ENCODE measurements around the gene CAPZA1.
A peak's percentile ranks its signal among the peaks of the same experiment; 100 is the strongest.

The CAPZA1 gene

DNA sequence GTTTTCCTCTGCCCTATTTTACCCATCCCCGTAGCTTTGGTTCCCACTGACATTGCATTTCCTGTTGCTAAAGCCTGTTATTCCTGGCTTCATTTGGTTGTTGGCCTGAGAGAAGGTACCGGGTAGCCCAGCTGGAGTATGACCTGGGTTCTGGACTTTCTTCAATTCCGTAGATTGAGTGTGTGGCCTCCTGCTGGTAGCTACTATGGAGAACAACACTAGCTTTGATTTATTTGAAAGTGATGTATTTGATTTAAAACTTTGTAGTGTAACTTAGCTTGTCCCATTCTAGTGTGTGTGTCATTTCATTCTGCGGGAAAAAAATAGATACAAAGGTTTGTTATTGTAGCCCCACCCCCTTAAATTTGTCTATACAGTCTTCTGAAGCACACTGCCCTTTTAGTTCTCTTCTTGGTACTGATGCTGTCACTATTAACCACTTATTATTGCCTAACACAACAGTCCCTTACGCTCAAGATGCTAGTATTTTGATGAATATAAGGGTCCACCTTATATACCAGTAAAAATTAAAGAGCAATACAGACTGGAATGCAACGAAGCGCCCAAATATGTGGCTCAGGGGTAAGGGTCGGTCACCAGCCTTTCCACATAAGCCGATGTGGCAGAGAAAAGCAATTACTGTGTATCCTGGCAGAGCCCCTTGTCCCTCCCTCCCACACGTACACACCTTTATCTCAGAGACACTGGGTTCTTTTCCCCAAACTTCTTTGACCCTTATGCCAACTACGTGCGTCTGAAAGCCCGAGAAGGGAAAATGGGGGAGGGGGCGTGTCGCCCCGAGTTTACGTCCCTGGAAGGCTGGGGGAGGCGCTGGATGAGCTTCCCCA lies 54.2 kb downstream of the CAPZA1 start (continued):
- TF ChIP-seq, protein P1, sequence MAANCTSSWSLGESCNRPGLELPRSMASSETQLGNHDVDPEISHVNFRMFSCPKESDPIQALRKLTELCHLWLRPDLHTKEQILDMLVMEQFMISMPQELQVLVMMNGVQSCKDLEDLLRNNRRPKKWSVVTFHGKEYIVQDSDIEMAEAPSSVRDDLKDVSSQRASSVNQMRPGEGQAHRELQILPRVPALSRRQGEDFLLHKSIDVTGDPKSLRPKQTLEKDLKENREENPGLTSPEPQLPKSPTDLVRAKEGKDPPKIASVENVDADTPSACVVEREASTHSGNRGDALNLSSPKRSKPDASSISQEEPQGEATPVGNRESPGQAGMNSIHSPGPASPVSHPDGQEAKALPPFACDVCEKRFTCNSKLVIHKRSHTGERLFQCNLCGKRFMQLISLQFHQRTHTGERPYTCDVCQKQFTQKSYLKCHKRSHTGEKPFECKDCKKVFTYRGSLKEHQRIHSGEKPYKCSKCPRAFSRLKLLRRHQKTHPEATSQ (tag by site-specific recombination; IDR thresholded peaks at IDR 0.05): no peak

DNA sequence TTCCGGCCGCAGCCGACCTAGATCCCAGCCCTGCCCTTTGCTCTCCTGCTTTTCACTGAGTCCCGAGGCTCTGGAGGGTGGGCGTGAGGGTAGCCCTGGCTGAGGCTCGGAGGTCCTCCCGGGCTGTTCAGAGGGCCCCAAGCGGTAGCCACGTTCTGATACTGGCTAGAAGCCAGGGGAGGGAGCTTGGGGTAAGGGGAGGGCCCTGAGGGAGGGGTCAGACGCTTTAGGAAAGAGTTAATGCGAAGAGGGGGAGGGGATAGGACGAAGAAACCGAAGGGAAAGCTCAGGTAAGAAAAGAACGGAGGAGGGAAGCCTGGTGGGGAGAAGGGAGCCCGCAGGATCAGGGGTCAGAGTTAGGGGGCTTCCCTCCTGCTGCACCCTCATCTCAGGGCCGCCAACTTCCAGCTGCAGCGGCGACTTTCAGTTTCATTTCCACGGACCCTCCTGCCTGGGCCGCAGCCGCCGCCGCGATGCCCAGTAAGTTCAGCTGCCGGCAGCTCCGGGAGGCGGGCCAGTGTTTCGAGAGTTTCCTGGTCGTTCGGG lies 54.9 kb downstream of the CAPZA1 start, which contains the start of gene MOV10:
MOV10 (plus strand) TSS at position 220 of the 546 bp plus-strand sequence; CDS start at position 474, 254 bp downstream.
- Histone ChIP-seq H3K4me1 (ENCODE audit: control insufficient read depth, insufficient read depth, low read length) (peaks cover 5% of the 10 kb centered on the region; the same call in 1 of the 2 replicates), H3K9me3 (ENCODE audit: control insufficient read depth, insufficient read depth, low read depth, low read length) (no peaks in the 10 kb centered on the region), H3K36me3 (ENCODE audit: control insufficient read depth in 2 of 2, insufficient read depth in 1 of 2, low read length in 2 of 2) (peaks cover 0 to 47% of the 10 kb centered on the region in 2 experiments; a peak in 1 of 3 replicates), H3K27ac (ENCODE audit: extremely low read depth, low read depth, low read length) (peak within 1 kb of the TSS; percentile 85), H3K4me3 (ENCODE audit: low read depth, low read length) (peak within 1 kb of the TSS; percentile 80)
- ChIA-PET POLR2A (interaction anchor here (0.5 to 6.0 kb wide), 21 partner anchors 10 to 1834 kb away, joined by 3 to 91 read pairs (median 5); partner anchors contain the start of genes CAPZA1, CTTNBP2NL, PPM1J and RHOC), CTCF (interaction anchor here (0.6 to 2.6 kb wide), 12 partner anchors 11 to 173 kb away, joined by 3 to 12 read pairs (median 5); no protein-coding TSS in a partner anchor)
- TF ChIP-seq ZNF571 (tag by site-specific recombination; IDR thresholded peaks at IDR 0.05) (no peak), KLF8 (tag by site-specific recombination; IDR thresholded peaks at IDR 0.05) (peak; percentile 89), ZNF660 (tag by site-specific recombination; IDR thresholded peaks at IDR 0.05) (no peak), ZNF174 (tag by site-specific recombination; IDR thresholded peaks at IDR 0.05) (no peak), ZNF16 (tag by site-specific recombination; IDR thresholded peaks at IDR 0.05; ENCODE audit: low read depth) (no peak), ZNF501 (tag by site-specific recombination; IDR thresholded peaks at IDR 0.05) (peak; percentile 93), ZNF19 (tag by site-specific recombination; IDR thresholded peaks at IDR 0.05; ENCODE audit: low read depth) (no peak), ZNF776 (tag by site-specific recombination; IDR thresholded peaks at IDR 0.05; ENCODE audit: borderline replicate concordance) (no peak), SETDB1 (IDR thresholded peaks at IDR 0.05; ENCODE audit: insufficient read length, low read length) (no peak), HOXA7 (CRISPR knock-in tag; IDR thresholded peaks at IDR 0.05; ENCODE audit: borderline replicate concordance) (no peak), SP7 (tag by site-specific recombination; IDR thresholded peaks at IDR 0.05) (peak; percentile 77; the same call in 1 of the 2 replicates), ZNF670 (tag by site-specific recombination; IDR thresholded peaks at IDR 0.05; ENCODE audit: low read depth) (no peak), ZEB2 (tag by site-specific recombination; IDR thresholded peaks at IDR 0.05) (peak; percentile 92), SCRT2 (tag by site-specific recombination; IDR thresholded peaks at IDR 0.05) (no peak), ZNF658 (tag by site-specific recombination; IDR thresholded peaks at IDR 0.05) (no peak), ZNF324 (tag by site-specific recombination; IDR thresholded peaks at IDR 0.05) (peak; percentile 76), ZNF521 (tag by site-specific recombination; IDR thresholded peaks at IDR 0.05) (no peak), ZFP37 (tag by site-specific recombination; IDR thresholded peaks at IDR 0.05) (peak; percentile 90), PRDM1 (tag by site-specific recombination; IDR thresholded peaks at IDR 0.05) (peak; percentile 93), ZNF221 (tag by site-specific recombination; IDR thresholded peaks at IDR 0.05; ENCODE audit: borderline replicate concordance) (no peak), ZNF624 (tag by site-specific recombination; IDR thresholded peaks at IDR 0.05) (no peak), ZNF48 (tag by site-specific recombination; IDR thresholded peaks at IDR 0.05) (no peak), ZNF610 (tag by site-specific recombination; IDR thresholded peaks at IDR 0.05; ENCODE audit: borderline replicate concordance) (peak; percentile 56; the same call in 1 of the 2 replicates), ZNF621 (tag by site-specific recombination; IDR thresholded peaks at IDR 0.05) (no peak), ZNF529 (tag by site-specific recombination; IDR thresholded peaks at IDR 0.05; ENCODE audit: insufficient replicate concordance) (no peak), HOXC10 (CRISPR knock-in tag; IDR thresholded peaks at IDR 0.05) (no peak)
- TF ChIP-seq, protein P2, sequence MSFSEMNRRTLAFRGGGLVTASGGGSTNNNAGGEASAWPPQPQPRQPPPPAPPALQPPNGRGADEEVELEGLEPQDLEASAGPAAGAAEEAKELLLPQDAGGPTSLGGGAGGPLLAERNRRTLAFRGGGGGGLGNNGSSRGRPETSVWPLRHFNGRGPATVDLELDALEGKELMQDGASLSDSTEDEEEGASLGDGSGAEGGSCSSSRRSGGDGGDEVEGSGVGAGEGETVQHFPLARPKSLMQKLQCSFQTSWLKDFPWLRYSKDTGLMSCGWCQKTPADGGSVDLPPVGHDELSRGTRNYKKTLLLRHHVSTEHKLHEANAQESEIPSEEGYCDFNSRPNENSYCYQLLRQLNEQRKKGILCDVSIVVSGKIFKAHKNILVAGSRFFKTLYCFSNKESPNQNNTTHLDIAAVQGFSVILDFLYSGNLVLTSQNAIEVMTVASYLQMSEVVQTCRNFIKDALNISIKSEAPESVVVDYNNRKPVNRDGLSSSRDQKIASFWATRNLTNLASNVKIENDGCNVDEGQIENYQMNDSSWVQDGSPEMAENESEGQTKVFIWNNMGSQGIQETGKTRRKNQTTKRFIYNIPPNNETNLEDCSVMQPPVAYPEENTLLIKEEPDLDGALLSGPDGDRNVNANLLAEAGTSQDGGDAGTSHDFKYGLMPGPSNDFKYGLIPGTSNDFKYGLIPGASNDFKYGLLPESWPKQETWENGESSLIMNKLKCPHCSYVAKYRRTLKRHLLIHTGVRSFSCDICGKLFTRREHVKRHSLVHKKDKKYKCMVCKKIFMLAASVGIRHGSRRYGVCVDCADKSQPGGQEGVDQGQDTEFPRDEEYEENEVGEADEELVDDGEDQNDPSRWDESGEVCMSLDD (tag by site-specific recombination; IDR thresholded peaks at IDR 0.05): no peak; the same call in 1 of the 2 replicates
- TF ChIP-seq, protein P3, sequence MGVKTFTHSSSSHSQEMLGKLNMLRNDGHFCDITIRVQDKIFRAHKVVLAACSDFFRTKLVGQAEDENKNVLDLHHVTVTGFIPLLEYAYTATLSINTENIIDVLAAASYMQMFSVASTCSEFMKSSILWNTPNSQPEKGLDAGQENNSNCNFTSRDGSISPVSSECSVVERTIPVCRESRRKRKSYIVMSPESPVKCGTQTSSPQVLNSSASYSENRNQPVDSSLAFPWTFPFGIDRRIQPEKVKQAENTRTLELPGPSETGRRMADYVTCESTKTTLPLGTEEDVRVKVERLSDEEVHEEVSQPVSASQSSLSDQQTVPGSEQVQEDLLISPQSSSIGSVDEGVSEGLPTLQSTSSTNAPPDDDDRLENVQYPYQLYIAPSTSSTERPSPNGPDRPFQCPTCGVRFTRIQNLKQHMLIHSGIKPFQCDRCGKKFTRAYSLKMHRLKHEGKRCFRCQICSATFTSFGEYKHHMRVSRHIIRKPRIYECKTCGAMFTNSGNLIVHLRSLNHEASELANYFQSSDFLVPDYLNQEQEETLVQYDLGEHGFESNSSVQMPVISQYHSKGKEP (tag by site-specific recombination; IDR thresholded peaks at IDR 0.05): no peak
- TF ChIP-seq, protein P4, sequence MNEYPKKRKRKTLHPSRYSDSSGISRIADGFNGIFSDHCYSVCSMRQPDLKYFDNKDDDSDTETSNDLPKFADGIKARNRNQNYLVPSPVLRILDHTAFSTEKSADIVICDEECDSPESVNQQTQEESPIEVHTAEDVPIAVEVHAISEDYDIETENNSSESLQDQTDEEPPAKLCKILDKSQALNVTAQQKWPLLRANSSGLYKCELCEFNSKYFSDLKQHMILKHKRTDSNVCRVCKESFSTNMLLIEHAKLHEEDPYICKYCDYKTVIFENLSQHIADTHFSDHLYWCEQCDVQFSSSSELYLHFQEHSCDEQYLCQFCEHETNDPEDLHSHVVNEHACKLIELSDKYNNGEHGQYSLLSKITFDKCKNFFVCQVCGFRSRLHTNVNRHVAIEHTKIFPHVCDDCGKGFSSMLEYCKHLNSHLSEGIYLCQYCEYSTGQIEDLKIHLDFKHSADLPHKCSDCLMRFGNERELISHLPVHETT (tag by site-specific recombination; IDR thresholded peaks at IDR 0.05): peak; percentile 70; the same call in 1 of the 2 replicates

All from HEK293 (cell line).